HuH-7 (cell line): ENCODE measurements around the gene SLC39A13.

Experiments used
- DNase-seq: peaks from one replicate; pipeline ENCODE4 v3.0.0; 2011; ENCODE audit warnings: low spot score

SLC39A13 gene

DNA sequence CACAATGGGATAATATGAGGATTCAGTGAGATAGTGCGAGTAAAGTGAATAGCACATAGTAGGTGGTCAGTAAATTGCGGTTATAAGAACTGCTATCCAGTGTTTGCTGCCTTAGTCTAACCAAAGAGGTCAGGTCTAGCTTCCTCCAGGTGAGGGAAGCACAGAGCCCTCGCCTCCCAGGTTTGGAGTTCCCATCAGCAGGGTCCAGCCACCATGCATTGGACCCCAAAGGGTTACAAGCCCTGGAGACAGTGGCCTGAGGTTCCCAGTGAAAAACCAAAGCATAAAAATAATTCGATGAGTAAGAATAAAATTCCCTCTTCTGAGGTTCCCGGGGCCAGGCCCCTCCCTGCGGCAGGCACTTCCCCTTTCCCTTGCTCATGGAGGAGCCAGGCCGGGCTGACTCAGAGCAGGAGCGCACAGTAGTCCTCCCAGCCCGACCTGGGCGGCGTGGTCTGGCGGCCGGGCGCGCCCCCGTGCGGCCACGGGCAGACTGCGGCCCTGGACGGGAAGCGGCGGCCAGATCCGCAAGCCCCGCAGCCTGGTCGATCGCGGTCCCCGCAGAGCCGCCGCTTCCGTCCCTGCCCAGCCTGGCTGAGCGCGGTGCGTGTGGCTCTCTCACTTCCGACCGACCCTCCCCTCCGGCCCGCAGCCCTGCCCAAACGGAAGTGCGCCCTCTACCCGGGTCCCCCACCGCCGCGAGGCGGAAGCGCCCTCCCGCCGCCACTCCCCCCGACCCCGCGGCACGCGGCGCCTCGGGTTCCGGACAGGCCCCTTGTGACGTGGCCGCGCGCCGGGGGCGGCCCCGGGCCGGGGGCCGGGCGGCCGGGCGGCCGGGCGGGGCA is at the start of gene SLC39A13:
SLC39A13 (plus strand) TSS at position 845 of the 845 bp plus-strand sequence. CDS start 1,505 bp downstream, outside the sequence.
- DNase-seq = peak; percentile 96

DNA sequence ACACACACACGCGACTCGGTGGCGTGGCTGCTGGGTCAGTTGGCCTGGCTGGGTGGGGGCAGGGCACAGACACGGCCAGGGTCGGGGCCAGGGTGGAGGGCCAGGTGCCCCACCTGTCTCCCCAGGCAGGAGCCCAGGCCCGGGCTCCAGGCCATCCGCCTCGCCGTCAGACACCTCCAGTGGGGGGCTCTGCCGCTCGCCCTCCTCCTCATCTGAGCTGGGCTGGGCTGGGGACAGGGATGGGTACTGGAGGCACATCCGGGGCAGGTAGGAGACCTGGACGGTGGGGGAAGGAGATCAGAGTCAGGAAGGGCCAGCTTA is 49.7 kb upstream of the SLC39A13 start:
- DNase-seq = no peak

- DNase-seq = no peak
These were observed 49.2 kb upstream of the SLC39A13 start for GRCh38 chr11:47359162-47359561.

GRCh38 chr11:47359586-47359985 is 48.8 kb upstream of the SLC39A13 start:
- no peak for DNase-seq

- DNase-seq = no peak
These were observed 48.0 kb upstream of the SLC39A13 start for GRCh38 chr11:47360341-47360740.

DNA sequence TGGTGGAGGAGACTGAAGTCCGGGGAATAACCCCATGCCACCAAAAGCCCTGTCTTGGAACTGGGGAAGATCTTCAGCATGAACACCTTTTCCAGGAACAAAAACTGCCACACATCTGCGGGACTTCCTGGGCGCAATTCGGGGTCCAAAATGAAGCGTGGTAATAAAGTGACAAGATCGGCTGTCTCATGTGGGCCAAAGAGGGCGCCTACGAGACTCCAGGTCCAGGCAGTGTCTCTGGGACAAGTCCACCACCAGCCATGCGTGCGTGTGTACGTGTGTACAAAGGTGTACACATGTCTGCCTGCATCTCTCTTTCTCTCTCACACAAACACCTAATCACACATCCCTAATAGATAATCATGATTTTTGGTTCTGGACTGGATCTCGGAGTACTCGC is 47.0 kb upstream of the SLC39A13 start:
- DNase-seq = no peak

DNA sequence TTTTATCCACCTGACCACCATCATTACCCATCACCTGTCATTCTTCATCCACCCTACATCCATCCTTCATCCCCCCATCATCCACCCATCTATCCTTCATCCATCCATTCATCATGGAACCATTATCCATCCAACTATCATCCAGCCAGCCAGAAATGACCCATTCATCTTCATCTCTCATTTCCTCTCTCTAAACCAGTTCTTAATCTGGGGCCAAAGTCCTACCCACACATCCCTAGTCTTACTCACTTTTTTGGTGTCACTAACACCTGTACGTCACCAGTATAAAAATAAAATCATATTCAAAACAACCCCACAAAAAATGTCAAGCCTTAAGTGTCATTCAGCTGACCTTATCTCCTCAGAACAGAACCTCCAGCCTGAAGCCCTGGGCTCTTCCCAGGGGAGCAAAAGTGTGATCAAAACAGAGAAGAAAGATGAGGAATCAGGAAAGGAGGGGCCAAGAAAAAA is 42.3 kb upstream of the SLC39A13 start:
- DNase-seq = no peak

GRCh38 chr11:47369676-47370075 is 38.7 kb upstream of the SLC39A13 start:
- no peak for DNase-seq

DNA sequence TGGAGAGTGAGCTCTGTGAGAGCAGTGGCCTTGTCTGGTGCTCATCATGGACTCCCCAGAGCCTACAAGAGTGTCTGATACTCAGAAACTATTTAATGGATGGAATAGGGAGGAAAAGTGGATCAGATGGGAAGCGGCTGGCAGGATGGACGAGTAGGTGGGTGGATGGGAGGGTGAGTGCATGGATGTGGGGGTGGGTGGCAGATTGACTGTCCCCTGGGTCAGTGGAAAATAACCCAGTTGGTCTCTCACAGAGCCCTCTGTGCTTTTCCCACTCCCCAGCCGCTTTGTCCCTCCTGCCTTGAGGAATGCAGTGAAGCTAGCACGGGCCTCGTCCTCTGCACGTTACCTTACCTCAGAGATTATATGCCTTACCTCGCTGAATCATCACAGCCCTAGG is 36.0 kb upstream of the SLC39A13 start:
- no peak for DNase-seq

GRCh38 chr11:47373876-47374719 is 34.3 kb upstream of the SLC39A13 start:
- peak; percentile 87 for DNase-seq

DNA sequence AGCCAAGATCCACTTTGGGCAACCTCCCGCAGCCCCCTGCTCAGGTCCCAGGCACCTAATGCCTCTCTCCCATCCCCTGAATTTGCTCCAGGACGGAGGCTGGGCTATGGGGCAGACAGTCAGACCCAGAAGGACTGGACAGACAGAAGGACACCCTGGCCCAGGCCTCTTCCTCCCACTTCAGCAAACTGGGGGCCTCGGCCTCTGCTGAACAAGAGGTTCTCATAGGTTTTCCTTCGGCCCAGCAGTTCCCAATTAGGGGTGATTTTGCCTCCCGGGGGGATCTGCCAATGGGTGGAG is 33.7 kb upstream of the SLC39A13 start:
- no peak for DNase-seq

DNA sequence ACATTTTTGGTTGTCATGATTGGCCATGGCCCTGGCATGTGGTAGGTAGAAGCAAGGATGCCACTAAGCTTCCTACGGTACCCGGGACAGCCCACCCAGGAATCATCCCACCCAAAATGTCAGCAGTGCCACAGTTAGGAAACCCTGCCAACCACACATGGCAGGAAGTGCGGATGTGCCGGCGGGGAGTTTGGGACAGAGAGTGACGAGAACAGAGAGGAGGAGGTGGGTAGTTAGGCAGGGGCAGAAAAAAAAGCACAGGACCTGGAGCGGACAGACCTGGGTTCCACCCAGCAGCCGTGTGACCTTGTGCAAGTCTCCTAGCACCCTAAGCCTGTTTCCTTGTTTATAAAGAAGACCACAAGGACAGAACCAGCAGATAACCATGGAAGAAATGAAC is 33.4 kb upstream of the SLC39A13 start:
- no peak for DNase-seq

GRCh38 chr11:47375546-47376085 is 32.8 kb upstream of the SLC39A13 start:
- no peak for DNase-seq

DNA sequence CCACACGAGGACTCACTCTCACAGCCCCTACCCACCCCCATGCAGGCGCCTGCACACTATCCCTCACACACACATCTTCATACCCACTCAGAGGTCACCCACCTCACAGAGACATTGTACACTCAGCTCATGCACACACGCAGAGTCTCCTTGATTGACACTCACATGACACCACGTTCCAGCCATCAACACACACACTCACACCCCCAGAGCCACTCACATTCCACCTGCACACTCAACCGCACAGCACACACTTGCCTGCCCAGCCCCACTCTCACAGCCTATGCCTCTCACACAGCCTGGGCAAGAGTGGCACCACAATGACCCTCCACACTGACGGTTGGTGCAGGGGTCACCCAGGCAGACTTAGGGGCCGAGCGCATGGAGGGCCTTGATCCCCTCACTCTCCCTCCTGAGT is 32.3 kb upstream of the SLC39A13 start:
- no peak for DNase-seq

DNA sequence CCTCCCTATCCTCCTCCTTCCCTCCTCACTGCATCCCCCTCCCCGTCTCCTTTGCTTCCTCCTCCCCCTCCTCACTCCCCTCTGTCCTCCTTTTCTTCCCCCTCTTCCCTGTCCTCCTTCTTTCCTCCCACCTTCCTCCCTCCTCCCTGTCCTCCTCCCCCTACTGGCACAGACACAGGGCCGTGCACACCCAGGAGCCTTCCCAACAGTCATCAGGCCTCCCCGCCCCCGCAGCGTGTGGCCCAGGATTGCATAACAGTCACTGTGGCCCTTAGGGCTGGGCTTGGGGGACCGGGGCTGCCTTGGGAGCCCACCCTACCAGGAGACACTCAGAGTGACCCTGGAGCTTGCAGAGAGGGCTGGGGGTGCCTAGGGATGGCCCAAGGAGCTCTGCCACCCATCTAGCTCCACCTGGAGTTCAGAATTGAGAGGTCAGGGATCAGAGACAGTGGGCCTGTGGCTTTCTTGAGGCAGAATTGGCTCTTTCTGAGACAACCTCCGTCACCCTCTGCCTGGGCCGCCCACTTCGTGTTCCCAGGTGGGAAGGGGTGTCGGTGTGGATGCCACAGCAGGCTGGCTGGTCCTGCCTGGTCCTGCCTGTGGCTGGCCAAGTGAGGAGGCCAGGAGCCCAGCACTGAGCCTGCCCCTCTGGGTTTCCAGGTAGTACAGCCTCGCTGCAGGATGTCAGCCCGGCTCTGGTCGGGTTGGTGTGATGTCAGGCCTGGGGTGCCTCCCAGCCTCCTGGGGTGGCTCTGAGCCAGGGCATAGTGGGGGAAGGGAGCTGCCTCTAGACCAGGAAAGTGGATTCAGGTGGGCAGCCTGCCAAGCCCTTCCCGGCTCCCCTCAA is 31.6 kb upstream of the SLC39A13 start:
- no peak for DNase-seq

- DNase-seq = no peak
These were observed 30.8 kb upstream of the SLC39A13 start for GRCh38 chr11:47377571-47378009.

DNA sequence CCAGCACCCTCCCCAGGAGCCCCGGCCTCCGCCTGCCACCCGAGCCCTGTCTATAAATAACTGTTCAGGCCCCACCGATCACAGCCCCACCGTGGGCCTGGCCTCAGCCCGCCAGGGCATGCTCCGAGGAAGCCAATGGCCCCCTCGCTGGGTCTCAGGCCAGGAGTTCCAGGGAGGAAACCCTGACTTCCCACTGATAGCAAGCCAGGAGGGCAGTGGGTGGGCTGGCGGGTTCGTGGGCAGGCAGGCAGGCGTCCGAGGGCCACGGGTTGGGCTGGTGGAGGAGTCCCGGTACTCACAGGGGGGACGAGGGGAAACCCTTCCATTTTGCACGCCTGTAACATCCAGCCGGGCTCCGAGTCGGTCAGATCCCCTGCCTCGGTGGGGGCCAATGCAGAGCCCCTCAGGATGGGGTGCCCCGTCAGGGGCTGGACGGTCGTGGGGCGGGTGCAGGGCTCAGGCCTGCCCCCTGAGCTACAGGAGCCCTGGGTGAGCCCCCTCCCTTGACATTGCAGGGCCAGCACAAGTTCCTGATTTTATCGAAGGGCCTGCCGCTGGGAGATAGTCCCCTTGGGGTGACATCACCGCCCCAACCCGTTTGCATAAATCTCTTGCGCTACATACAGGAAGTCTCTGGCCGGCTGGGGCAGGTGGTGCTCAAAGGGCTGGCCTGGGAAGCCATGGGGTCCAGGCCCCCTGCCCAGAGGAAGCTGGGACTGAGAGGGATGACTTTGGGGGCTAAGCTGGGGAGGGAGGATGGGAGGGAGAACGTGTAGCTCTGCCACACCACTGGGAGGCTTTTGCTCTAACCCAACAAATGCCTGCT is 30.2 kb upstream of the SLC39A13 start, which contains the start of gene SPI1:
SPI1 (minus strand) TSS at position 538 of the 826 bp plus-strand sequence; CDS start at position 344, 194 bp downstream.
- no peak for DNase-seq

GRCh38 chr11:47378836-47379170 is 29.6 kb upstream of the SLC39A13 start:
- DNase-seq = no peak

DNA sequence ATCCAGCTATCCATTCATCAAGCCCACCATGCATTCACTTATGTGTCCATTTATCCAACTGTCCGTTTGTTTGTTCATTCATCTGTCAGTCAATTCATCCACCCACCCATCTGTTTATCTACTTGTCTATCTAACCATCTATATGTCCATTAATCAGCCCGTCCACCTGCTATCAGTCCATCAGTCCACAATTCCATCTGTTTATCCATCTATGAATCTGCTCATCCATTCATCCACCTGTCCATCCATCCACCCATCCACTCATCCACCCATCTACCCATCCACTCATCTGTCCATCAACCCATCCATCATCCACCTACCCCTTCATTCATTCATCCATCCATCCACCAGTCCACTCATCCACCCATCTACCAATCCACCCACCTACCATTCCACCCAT is 29.1 kb upstream of the SLC39A13 start:
- no peak for DNase-seq

GRCh38 chr11:47380078-47380477 is 28.3 kb upstream of the SLC39A13 start:
- no peak for DNase-seq

DNA sequence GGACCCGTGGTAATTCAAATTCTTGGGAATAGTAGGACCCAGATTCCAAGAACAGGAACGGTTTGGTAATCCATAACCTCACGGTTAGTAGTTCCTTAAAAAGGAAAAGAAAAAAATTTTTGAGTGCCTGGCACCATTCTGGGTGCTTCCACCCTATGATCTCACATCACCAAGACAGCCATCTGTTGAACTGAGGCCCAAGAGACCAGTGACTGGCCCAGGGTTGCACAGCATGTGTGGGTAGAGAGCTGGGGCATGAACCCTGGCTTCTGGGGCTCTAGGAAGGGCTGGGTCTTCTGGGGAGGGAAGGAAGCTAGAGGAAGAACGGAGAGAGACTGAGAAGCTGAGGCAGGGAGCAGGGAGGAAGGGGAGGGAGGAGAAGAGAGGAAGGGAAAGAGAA is 25.3 kb upstream of the SLC39A13 start:
- no peak for DNase-seq
